ENCODE data around the gene ACTA1.

GRCh38 chr1:229397762-229398161 lies 36.1 kb downstream of the ACTA1 start:
- TF ChIP-seq CTCF (IDR thresholded peaks at IDR 0.05), result no peak
- TF ChIP-seq POLR2A (IDR thresholded peaks at IDR 0.05), result no peak
